MM.1S (cell line): ENCODE results near the gene WAC.
"Not testable (repeated sequence)": the region's sequence is repeated elsewhere in the genome, so short reads cannot be mapped to it uniquely, and the experiment has no call there.

Experiments
- DNase-seq: peaks from one replicate; pipeline ENCODE4 v3.0.0-alpha.2; 2015
- H2AFZ ChIP-seq: fragments of 300-600 bp; sonication (generic); 2 replicates; pipeline ENCODE4 v1.6.0; 2016; ENCODE audit warnings: antibody characterized with exemption, low read length
- H3F3A ChIP-seq: fragments of 300-600 bp; sonication (generic); 2 replicates; pipeline ENCODE4 v1.6.1; 2016; ENCODE audit warnings: mild to moderate bottlenecking, antibody characterized with exemption, low read length, moderate library complexity, mixed read lengths; ENCODE audit not compliant: insufficient read depth
- H3K27ac ChIP-seq: fragments of 300-600 bp; sonication (generic); 2 replicates; pipeline ENCODE4 v1.5.1; 2016; ENCODE audit warnings: mild to moderate bottlenecking, low read length
- H3K27me3 ChIP-seq: fragments of 300-600 bp; sonication (generic); replicated peaks from 2 replicates; pipeline ENCODE4 v1.6.0; 2016; ENCODE audit warnings: low read length; ENCODE audit not compliant: insufficient read depth
- H3K36me3 ChIP-seq: fragments of 300-600 bp; sonication (generic); replicated peaks from 2 replicates; pipeline ENCODE4 v1.6.1; 2016; ENCODE audit warnings: mild to moderate bottlenecking, low read length, mixed read lengths; ENCODE audit not compliant: insufficient read depth
- H3K4me1 ChIP-seq: fragments of 300-600 bp; sonication (generic); 2 replicates; pipeline ENCODE4 v1.6.1; 2016; ENCODE audit warnings: low read length, mixed read lengths
- H3K4me2 ChIP-seq: fragments of 300-600 bp; sonication (generic); 2 replicates; pipeline ENCODE4 v1.6.0; 2016; ENCODE audit warnings: low read depth, low read length
- H3K4me3 ChIP-seq: fragments of 300-600 bp; sonication (generic); 2 replicates; pipeline ENCODE4 v1.5.1; 2016; ENCODE audit warnings: low read length, mixed read lengths
- H3K79me2 ChIP-seq: fragments of 300-600 bp; sonication (generic); 2 replicates; pipeline ENCODE4 v1.6.1; 2016; ENCODE audit warnings: mixed run types, low read length, mixed read lengths
- H3K9ac ChIP-seq: fragments of 300-600 bp; sonication (generic); 2 replicates; pipeline ENCODE4 v1.6.1; 2016; ENCODE audit warnings: low read length, mixed read lengths
- H3K9me2 ChIP-seq: fragments of 300-600 bp; sonication (generic); replicated peaks from 2 replicates; pipeline ENCODE4 v1.6.1; 2016; ENCODE audit warnings: mild to moderate bottlenecking, low read length, mixed read lengths; ENCODE audit not compliant: insufficient read depth
- H3K9me3 ChIP-seq: fragments of 300-600 bp; sonication (generic); replicated peaks from 2 replicates; pipeline ENCODE4 v1.6.1; 2016; ENCODE audit warnings: mild to moderate bottlenecking, low read length, mixed read lengths; ENCODE audit not compliant: insufficient read depth
- H4K20me1 ChIP-seq: fragments of 300-600 bp; sonication (generic); 2 replicates; pipeline ENCODE4 v1.6.1; 2016; ENCODE audit warnings: mild to moderate bottlenecking, low read length, moderate library complexity, mixed read lengths; ENCODE audit not compliant: insufficient read depth
- EZH2 ChIP-seq: fragments of 300-600 bp; sonication (generic); optimal IDR thresholded peaks from 2 replicates; pipeline ENCODE3; 2017; ENCODE audit warnings: low read depth, mild to moderate bottlenecking, antibody characterized with exemption, low read length, mixed read lengths
- EZH2phosphoT487 ChIP-seq: fragments of 300-600 bp; sonication (generic); IDR thresholded peaks from 2 replicates; pipeline ENCODE4 v1.6.1; 2018; ENCODE audit warnings: antibody characterized with exemption, low read length
- TF ChIP-seq, protein P1 (sequence below): fragments of 300-600 bp; sonication (generic); IDR thresholded peaks from 2 replicates; pipeline ENCODE4 v1.5.1; 2016; ENCODE audit warnings: antibody characterized with exemption, low read length, mixed read lengths

WAC gene

GRCh38 chr10:28509286-28509685 lies 23.6 kb upstream of the WAC start:
- H3K27ac ChIP-seq, result no peak overlapping the region
- no peaks in the 10 kb centered on the region for H3K9me2 ChIP-seq
- H3K27me3 ChIP-seq, result no peaks in the 10 kb centered on the region
- DNase-seq, result no peak
- TF ChIP-seq EZH2, result no peak
- no peak for TF ChIP-seq EZH2phosphoT487
- TF ChIP-seq, protein P1, sequence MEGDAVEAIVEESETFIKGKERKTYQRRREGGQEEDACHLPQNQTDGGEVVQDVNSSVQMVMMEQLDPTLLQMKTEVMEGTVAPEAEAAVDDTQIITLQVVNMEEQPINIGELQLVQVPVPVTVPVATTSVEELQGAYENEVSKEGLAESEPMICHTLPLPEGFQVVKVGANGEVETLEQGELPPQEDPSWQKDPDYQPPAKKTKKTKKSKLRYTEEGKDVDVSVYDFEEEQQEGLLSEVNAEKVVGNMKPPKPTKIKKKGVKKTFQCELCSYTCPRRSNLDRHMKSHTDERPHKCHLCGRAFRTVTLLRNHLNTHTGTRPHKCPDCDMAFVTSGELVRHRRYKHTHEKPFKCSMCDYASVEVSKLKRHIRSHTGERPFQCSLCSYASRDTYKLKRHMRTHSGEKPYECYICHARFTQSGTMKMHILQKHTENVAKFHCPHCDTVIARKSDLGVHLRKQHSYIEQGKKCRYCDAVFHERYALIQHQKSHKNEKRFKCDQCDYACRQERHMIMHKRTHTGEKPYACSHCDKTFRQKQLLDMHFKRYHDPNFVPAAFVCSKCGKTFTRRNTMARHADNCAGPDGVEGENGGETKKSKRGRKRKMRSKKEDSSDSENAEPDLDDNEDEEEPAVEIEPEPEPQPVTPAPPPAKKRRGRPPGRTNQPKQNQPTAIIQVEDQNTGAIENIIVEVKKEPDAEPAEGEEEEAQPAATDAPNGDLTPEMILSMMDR, result no peak
- no peak overlapping the region for H3K9ac ChIP-seq
- no peaks in the 10 kb centered on the region for H3K4me1 ChIP-seq
- H3K79me2 ChIP-seq, result no peaks in the 10 kb centered on the region
- H3K4me3 ChIP-seq, result no peak overlapping the region
- H3K36me3 ChIP-seq, result no peaks in the 10 kb centered on the region
- H4K20me1 ChIP-seq, result no peaks in the 10 kb centered on the region
- no peak overlapping the region for H3K4me2 ChIP-seq
- no peak overlapping the region for H2AFZ ChIP-seq
- H3F3A ChIP-seq, result no peaks in the 10 kb centered on the region
- H3K9me3 ChIP-seq, result no peaks in the 10 kb centered on the region

DNA sequence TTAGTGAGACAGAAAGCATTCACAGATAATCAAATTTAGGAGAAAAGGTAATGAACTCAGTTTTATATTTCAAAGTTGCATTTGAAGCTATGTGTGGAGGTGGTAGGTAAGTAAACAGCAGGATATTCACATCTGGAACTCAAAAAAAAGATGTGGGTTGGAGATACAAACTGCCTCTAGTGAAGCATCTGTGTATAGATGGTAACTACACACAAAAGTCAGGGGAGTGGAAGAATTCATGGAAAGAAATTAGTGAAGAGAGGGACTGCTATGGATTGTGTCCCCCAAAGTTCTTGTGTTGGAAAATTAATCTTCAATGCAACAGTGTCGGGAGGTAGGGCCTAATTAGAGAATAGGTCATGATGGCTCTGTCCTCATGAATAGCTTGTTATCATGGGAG lies 18.3 kb upstream of the WAC start:
- H3K9me3 ChIP-seq, result no peaks in the 10 kb centered on the region
- DNase-seq, result no peak
- no peak overlapping the region for H3K4me3 ChIP-seq
- no peaks in the 10 kb centered on the region for H3K4me1 ChIP-seq
- no peaks in the 10 kb centered on the region for H3F3A ChIP-seq
- H3K4me2 ChIP-seq, result no peak overlapping the region
- TF ChIP-seq EZH2phosphoT487 (no peak), EZH2 (no peak)
- TF ChIP-seq, protein P1, result no peak
- H3K79me2 ChIP-seq, result no peaks in the 10 kb centered on the region
- no peaks in the 10 kb centered on the region for H4K20me1 ChIP-seq
- no peak overlapping the region for H2AFZ ChIP-seq
- no peaks in the 10 kb centered on the region for H3K36me3 ChIP-seq
- H3K27ac ChIP-seq, result no peak overlapping the region
- no peaks in the 10 kb centered on the region for H3K27me3 ChIP-seq
- H3K9me2 ChIP-seq, result no peaks in the 10 kb centered on the region
- no peak overlapping the region for H3K9ac ChIP-seq

DNA sequence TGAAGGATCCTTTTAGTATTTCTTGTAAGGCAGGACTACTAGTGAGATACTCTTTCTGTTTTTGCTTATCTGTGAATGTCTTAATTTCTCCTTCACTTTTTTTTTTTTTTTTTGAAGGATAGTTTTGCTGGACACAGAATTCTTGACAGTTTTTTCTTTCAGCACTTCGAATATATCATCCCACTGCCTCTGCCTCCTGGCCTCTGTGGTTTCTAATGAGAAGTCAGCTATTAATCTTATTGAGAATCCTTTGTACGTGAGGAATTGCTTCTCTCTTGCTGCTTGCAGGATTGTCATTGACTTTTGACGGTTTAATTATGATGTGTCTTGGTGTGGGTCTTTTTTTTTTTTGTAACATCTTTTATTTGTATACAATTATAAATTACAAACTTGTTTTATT lies 12.6 kb upstream of the WAC start:
- Histone ChIP-seq H4K20me1 (no peaks in the 10 kb centered on the region), H3K4me3 (no peak overlapping the region), H3K4me1 (no peaks in the 10 kb centered on the region), H3K9me2 (no peaks in the 10 kb centered on the region), H3K9ac (no peak overlapping the region), H3F3A (no peaks in the 10 kb centered on the region), H3K79me2 (no peaks in the 10 kb centered on the region), H3K4me2 (no peak overlapping the region), H3K27me3 (no peaks in the 10 kb centered on the region), H3K27ac (no peak overlapping the region), H3K36me3 (0 out of 2 replicates have a peak, but pooled peaks cover 8% of the 10 kb centered on the region), H3K9me3 (no peaks in the 10 kb centered on the region), H2AFZ (no peak overlapping the region)
- TF ChIP-seq, protein P1, result no peak
- TF ChIP-seq EZH2phosphoT487, result no peak
- no peak for DNase-seq

DNA sequence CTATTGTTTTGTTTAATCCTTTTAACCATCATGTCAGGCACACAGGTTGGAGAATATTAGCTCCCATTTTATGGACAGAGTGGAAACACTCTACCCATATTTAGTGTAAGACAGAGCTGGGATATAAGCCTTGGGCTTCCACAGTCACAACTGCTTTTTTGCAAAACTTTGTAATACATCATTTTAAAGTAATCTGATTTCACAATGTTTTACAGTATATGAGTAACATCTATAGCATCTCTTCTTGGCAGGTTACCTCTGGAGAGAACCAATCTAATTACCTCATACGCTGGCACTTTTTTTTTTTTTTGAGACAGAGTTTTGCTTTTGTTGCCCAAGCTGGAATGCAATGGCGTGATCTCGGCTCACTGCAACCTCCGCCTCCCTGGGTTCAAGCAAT lies 12.1 kb upstream of the WAC start:
- not testable (repeated sequence) for H2AFZ ChIP-seq, H3K9me2 ChIP-seq, H3K4me1 ChIP-seq, H3K4me3 ChIP-seq, H3K36me3 ChIP-seq, H4K20me1 ChIP-seq, H3F3A ChIP-seq, DNase-seq, H3K27ac ChIP-seq, H3K27me3 ChIP-seq, H3K4me2 ChIP-seq, H3K9me3 ChIP-seq, H3K9ac ChIP-seq, H3K79me2 ChIP-seq

- H3K9me2 ChIP-seq, H3F3A ChIP-seq, H2AFZ ChIP-seq, H4K20me1 ChIP-seq, DNase-seq, H3K27ac ChIP-seq, H3K36me3 ChIP-seq, H3K79me2 ChIP-seq, H3K4me2 ChIP-seq, H3K27me3 ChIP-seq, H3K4me3 ChIP-seq, H3K9ac ChIP-seq, H3K9me3 ChIP-seq, H3K4me1 ChIP-seq: not testable (repeated sequence)
Measured at GRCh38 chr10:28521961-28522360, 11.0 kb upstream of the WAC start.
